Brain pericyte (primary cell): ENCODE data around the gene PATE4.
A peak's percentile ranks its signal among the peaks of the same experiment; 100 is the strongest.

Experiments
- DNase-seq: peaks from one replicate; pipeline ENCODE4 v3.0.0-alpha.2; 2012; ENCODE audit warnings: low read depth, low spot score

Gene PATE4

GRCh38 chr11:125887373-125888324 is 54.5 kb downstream of the PATE4 start, which contains the start of gene HYLS1:
TSS of gene HYLS1 (plus strand) at chr11:125887668. CDS start at chr11:125899369, 11,701 bp downstream.
- DNase-seq, result peak; percentile 91
